Umbilical cord (tissue), 2 donors: ENCODE results near the gene ZIC4. TPM values are rescaled to one million over a fixed set of nuclear protein-coding genes. Genes with fewer than 3 reads are reported as not detected.

Experiments
- DNase-seq: peaks from one replicate; pipeline ENCODE4 v3.0.0-alpha.2; 2015; ENCODE audit warnings: low spot score
- total RNA-seq: library from RNA; depleted of rRNA; stranded (reverse); fragments of >200 nt; gene quantifications from one replicate; pipeline ENCODE4 v1.2.3, GENCODE V29; 2014; ENCODE audit warnings: low replicate concordance; ENCODE audit not compliant: insufficient read depth

The ZIC4 gene
- total RNA-seq, 1 donor from 2014 or later: 3.1 TPM

- DNase-seq: no peak
Observed at GRCh38 chr3:147418371-147418781, 12.0 kb upstream of the ZIC4 start.

GRCh38 chr3:147417551-147418295, 11.4 kb upstream of the ZIC4 start:
- DNase-seq: no peak

- no peak for DNase-seq
Observed at GRCh38 chr3:147416931-147417330, 10.6 kb upstream of the ZIC4 start.

GRCh38 chr3:147415874-147416273, 9.5 kb upstream of the ZIC4 start:
- DNase-seq: no peak

GRCh38 chr3:147415286-147415685, 8.9 kb upstream of the ZIC4 start:
- DNase-seq: no peak

- DNase-seq: no peak
Observed at GRCh38 chr3:147414390-147415138, 8.2 kb upstream of the ZIC4 start.

- no peak for DNase-seq
Observed at GRCh38 chr3:147413686-147414389, 7.5 kb upstream of the ZIC4 start.

GRCh38 chr3:147412917-147413685, 6.8 kb upstream of the ZIC4 start:
- DNase-seq: no peak

GRCh38 chr3:147412261-147412916, 6.0 kb upstream of the ZIC4 start:
- DNase-seq: no peak

GRCh38 chr3:147411815-147412241, 5.5 kb upstream of the ZIC4 start:
- DNase-seq: no peak

GRCh38 chr3:147411238-147411814, 5.0 kb upstream of the ZIC4 start:
- peak; percentile 63 for DNase-seq

GRCh38 chr3:147410526-147411237, 4.3 kb upstream of the ZIC4 start:
- no peak for DNase-seq

GRCh38 chr3:147410116-147410525, 3.8 kb upstream of the ZIC4 start:
- DNase-seq: no peak

GRCh38 chr3:147409143-147410115, 3.1 kb upstream of the ZIC4 start, which contains the start of gene ZIC1:
TSS of gene ZIC1 (plus strand) at chr3:147409365. CDS start at chr3:147410113, 748 bp downstream.
- DNase-seq: no peak

- no peak for DNase-seq
Observed at GRCh38 chr3:147408188-147409100, 2.1 kb upstream of the ZIC4 start.

GRCh38 chr3:147407498-147408187, 1.3 kb upstream of the ZIC4 start:
- DNase-seq: no peak

GRCh38 chr3:147407114-147407497, 763 bp upstream of the ZIC4 start:
- no peak for DNase-seq
